A549 (cell line): ENCODE results near the gene SLCO3A1. TPM values are rescaled to one million over a fixed set of nuclear protein-coding genes. Genes with fewer than 3 reads are reported as not detected.

Source experiments
- ATAC-seq, 2 experiments: fragments of 200-7000 bp in 1 of 2; fragments of >200 bp in 1 of 2; cut with Nextera tagmentation in 1 of 2; cut with Tn5 transposase in 1 of 2; 3 replicates each; pipeline versions ENCODE4 v1.8.0 to v1.9.1; 2018 to 2020; ENCODE audit warnings: mild to moderate bottlenecking in 1 of 2, moderate library complexity in 1 of 2
- CTCF ChIA-PET: fragments of 300-600 bp; sonication (Branson Sonifier 250); formaldehyde crosslinking; extraction: SDS; loops from one replicate; lab custom pipeline; 2021; ENCODE audit warnings: antibody characterized with exemption, inconsistent platforms; lab: Yijun Ruan, JAX
- POLR2A ChIA-PET: fragments of 350-600 bp; formaldehyde crosslinking; extraction: SDS; loops from one replicate; lab custom pipeline; 2021; ENCODE audit warnings: antibody characterized with exemption, inconsistent platforms; lab: Yijun Ruan, JAX
- DNase-seq, 2 experiments: peaks; one replicate each; pipeline versions ENCODE4 v3.0.0 to v3.0.0-alpha.2; 2011 to 2016; ENCODE audit warnings: low read depth in 1 of 2, low spot score in 1 of 2
- FAIRE-seq: peaks from 2 replicates; lab custom pipeline; 2011; peaks lifted over from hg19 to GRCh38; lab: Jason Lieb, UNC
- H3K27ac ChIP-seq, 2 experiments: fragments of >200 bp; sonication (Bioruptor Twin); formaldehyde crosslinking; 3 replicates each; pipeline ENCODE4 v1.5.1; 2016 to 2017
- H3K4me1 ChIP-seq: fragments of >200 bp; sonication (Bioruptor Twin); formaldehyde crosslinking; 3 replicates; pipeline ENCODE4 v1.6.1; 2016
- H3K4me2 ChIP-seq: fragments of >200 bp; sonication (Bioruptor Twin); formaldehyde crosslinking; 3 replicates; pipeline ENCODE4 v1.6.1; 2016
- H3K4me3 ChIP-seq: fragments of >200 bp; sonication (Bioruptor Twin); formaldehyde crosslinking; 3 replicates; pipeline ENCODE4 v1.5.1; 2016
- H3K9me3 ChIP-seq: fragments of >200 bp; sonication (Bioruptor Twin); formaldehyde crosslinking; 3 replicates; pipeline ENCODE4 v1.6.1; 2016
- BHLHE40 ChIP-seq: IDR thresholded peaks from 2 replicates; pipeline ENCODE4 v1.6.1; 2012; ENCODE audit warnings: low read depth, low read length, inconsistent platforms
- CHD2 ChIP-seq: fragments of 150-350 bp; IDR thresholded peaks from 2 replicates; pipeline ENCODE4 v1.6.1; 2014; ENCODE audit warnings: low read length; ENCODE audit not compliant: partially characterized antibody
- EHF ChIP-seq: fragments of 250-450 bp; sonication (Bioruptor Pico); IDR thresholded peaks from 2 replicates; pipeline ENCODE4 v1.5.0; 2020; ENCODE audit warnings: mild to moderate bottlenecking
- EHMT2 ChIP-seq: fragments of 200-600 bp; sonication (generic); IDR thresholded peaks from 2 replicates; pipeline ENCODE4 v1.6.1; 2016; ENCODE audit warnings: antibody characterized with exemption, low read depth, mild to moderate bottlenecking, moderate library complexity
- ELK1 ChIP-seq: fragments of 150-350 bp; IDR thresholded peaks from 2 replicates; pipeline ENCODE4 v1.6.1; 2014; ENCODE audit warnings: low read depth, mild to moderate bottlenecking, low read length
- EP300 ChIP-seq, 2 experiments: fragments of >200 bp; sonication (Bioruptor Twin); formaldehyde crosslinking; IDR thresholded peaks; 2 replicates in 1 of 2; 3 replicates in 1 of 2; pipeline ENCODE4 v1.6.1; 2016 to 2017
- ESRRA ChIP-seq: fragments of 150-350 bp; IDR thresholded peaks from 2 replicates; pipeline ENCODE4 v1.6.1; 2014; ENCODE audit warnings: mild to moderate bottlenecking, low read length, borderline replicate concordance
- HDAC2 ChIP-seq: fragments of 200-600 bp; sonication (generic); IDR thresholded peaks from 2 replicates; pipeline ENCODE4 v1.6.1; 2016
- HES2 ChIP-seq: fragments of >200 bp; sonication (Bioruptor Twin); formaldehyde crosslinking; IDR thresholded peaks from 2 replicates; pipeline ENCODE4 v1.6.1; 2016
- HOXA7 ChIP-seq: fragments of 250-450 bp; sonication (Bioruptor Pico); IDR thresholded peaks from 2 replicates; pipeline ENCODE4 v1.5.0; 2020; ENCODE audit warnings: mild to moderate bottlenecking, moderate library complexity
- HOXB13 ChIP-seq: fragments of 250-450 bp; sonication (Bioruptor Pico); IDR thresholded peaks from 2 replicates; pipeline ENCODE4 v1.5.0; 2020; ENCODE audit warnings: low read depth, mild to moderate bottlenecking, moderate library complexity
- MAX ChIP-seq: IDR thresholded peaks from 2 replicates; pipeline ENCODE4 v1.6.1; 2012
- MAZ ChIP-seq: fragments of 150-350 bp; IDR thresholded peaks from 2 replicates; pipeline ENCODE4 v1.6.1; 2014; ENCODE audit warnings: antibody characterized with exemption, low read depth, low read length, borderline replicate concordance
- NR3C1 ChIP-seq: fragments of >200 bp; sonication (Bioruptor Twin); formaldehyde crosslinking; IDR thresholded peaks from 3 replicates; pipeline ENCODE4 v1.6.1; 2017
- PHF8 ChIP-seq: fragments of 200-600 bp; sonication (generic); IDR thresholded peaks from 2 replicates; pipeline ENCODE4 v1.6.1; 2016; ENCODE audit warnings: low read depth, mild to moderate bottlenecking, antibody characterized with exemption, moderate library complexity, borderline replicate concordance
- REST ChIP-seq: fragments of 200-600 bp; sonication (generic); IDR thresholded peaks from 2 replicates; pipeline ENCODE4 v1.6.1; 2016; ENCODE audit warnings: antibody characterized with exemption, mild to moderate bottlenecking, moderate library complexity
- RNF2 ChIP-seq: fragments of 200-600 bp; sonication (generic); IDR thresholded peaks from 2 replicates; pipeline ENCODE4 v1.6.1; 2016; ENCODE audit warnings: low read depth, mild to moderate bottlenecking, antibody characterized with exemption, moderate library complexity, borderline replicate concordance
- TFCP2L1 ChIP-seq: fragments of 250-450 bp; sonication (Bioruptor Pico); IDR thresholded peaks from 2 replicates; pipeline ENCODE4 v1.5.0; 2021; ENCODE audit warnings: mild to moderate bottlenecking
- ZC3H11A ChIP-seq: fragments of 450-650 bp; IDR thresholded peaks from 2 replicates; pipeline ENCODE4 v1.6.1; 2014; ENCODE audit warnings: antibody characterized with exemption, mild to moderate bottlenecking
- ZFP36 ChIP-seq: fragments of 450-650 bp; IDR thresholded peaks from 2 replicates; pipeline ENCODE4 v1.6.1; 2014; ENCODE audit warnings: borderline replicate concordance; ENCODE audit not compliant: partially characterized antibody
- ZSCAN20 ChIP-seq: fragments of 250-450 bp; sonication (Bioruptor Pico); IDR thresholded peaks from 2 replicates; pipeline ENCODE4 v1.8.0; 2022; ENCODE audit warnings: mild to moderate bottlenecking, moderate library complexity
- WGBS: methylation state at CpG from one replicate; pipeline ENCODE4 v1.1.6; 2017; ENCODE audit errors: missing lambda C conversion rate; 5-methylcytosine and 5-hydroxymethylcytosine counted together
- polyA plus RNA-seq, 4 experiments: library from polyadenylated mRNA; depleted of rRNA in 3 of 4; stranded (reverse); fragments of >200 nt; fragmentation: RNase III in 1 of 4; extraction: RNeasy Plus Mini Kit Qiagen cat#74134 plus additional on column Dnase treatment in 1 of 4; gene quantifications; 2 replicates in 3 of 4; 3 replicates in 1 of 4; pipeline ENCODE4 v1.2.3, GENCODE V29; 2011 to 2017
- TF ChIP-seq, protein P1 (sequence below): fragments of 250-450 bp; sonication (Bioruptor Pico); IDR thresholded peaks from 2 replicates; pipeline ENCODE4 v1.5.0; 2021; ENCODE audit warnings: mild to moderate bottlenecking, moderate library complexity, borderline replicate concordance

The SLCO3A1 gene
- polyA plus RNA-seq, 2 of the 4 experiments (the other 2 are of a cell fraction): 16.8 to 17.0 TPM

DNA sequence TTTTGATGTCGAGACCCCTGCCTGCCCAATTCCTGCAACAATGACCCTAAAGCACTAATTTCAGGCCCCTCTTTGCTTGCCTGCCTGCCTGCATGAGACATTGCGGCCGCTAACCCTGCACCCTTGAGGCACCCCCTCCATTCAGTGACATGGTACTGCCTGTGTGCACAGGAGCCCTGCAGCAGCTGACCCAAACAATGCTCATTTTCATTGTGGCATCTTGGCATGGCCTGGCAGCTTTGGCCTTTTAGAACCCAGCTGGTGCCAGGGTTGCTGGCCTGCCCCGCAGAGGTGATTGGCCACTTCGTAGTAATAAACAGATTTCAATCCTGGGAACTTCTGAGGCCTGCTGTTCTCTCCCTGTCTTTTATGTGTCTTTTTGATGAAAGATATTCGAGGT is 33.8 kb downstream of the SLCO3A1 start:
- ChIA-PET CTCF (interaction anchor here (1.0 to 4.2 kb wide), 7 partner anchors 20 to 190 kb away, joined by 3 to 16 read pairs (median 4); partner anchors contain the start of gene SLCO3A1), POLR2A (no interaction called here)
- H3K9me3 ChIP-seq: no peaks in the 10 kb centered on the region
- H3K4me2 ChIP-seq: no peak overlapping the region
- ATAC-seq: no peak
- no peak overlapping the region for H3K4me3 ChIP-seq
- WGBS: 76% methylated on average over 6 of the region's 6 CpGs
- no peak for TF ChIP-seq HOXA7 (CRISPR knock-in tag)
- TF ChIP-seq MAX: no peak
- no peak for TF ChIP-seq ZSCAN20 (CRISPR knock-in tag)
- no peak for TF ChIP-seq ESRRA
- TF ChIP-seq, protein P1, sequence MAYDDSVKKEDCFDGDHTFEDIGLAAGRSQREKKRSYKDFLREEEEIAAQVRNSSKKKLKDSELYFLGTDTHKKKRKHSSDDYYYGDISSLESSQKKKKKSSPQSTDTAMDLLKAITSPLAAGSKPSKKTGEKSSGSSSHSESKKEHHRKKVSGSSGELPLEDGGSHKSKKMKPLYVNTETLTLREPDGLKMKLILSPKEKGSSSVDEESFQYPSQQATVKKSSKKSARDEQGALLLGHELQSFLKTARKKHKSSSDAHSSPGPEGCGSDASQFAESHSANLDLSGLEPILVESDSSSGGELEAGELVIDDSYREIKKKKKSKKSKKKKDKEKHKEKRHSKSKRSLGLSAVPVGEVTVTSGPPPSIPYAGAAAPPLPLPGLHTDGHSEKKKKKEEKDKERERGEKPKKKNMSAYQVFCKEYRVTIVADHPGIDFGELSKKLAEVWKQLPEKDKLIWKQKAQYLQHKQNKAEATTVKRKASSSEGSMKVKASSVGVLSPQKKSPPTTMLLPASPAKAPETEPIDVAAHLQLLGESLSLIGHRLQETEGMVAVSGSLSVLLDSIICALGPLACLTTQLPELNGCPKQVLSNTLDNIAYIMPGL: no peak
- TF ChIP-seq ZFP36: no peak
- TF ChIP-seq EHF (CRISPR knock-in tag): no peak
- H3K27ac ChIP-seq: no peak overlapping the region
- peaks cover 12% of the 10 kb centered on the region for H3K4me1 ChIP-seq
- no peak for DNase-seq
- FAIRE-seq: no peak

- WGBS: 89% methylated on average over 5 of the region's 5 CpGs
Observed at GRCh38 chr15:91887921-91888373, 34.4 kb downstream of the SLCO3A1 start.

More at GRCh38 chr15:91887921-91888373, 34.4 kb downstream of the SLCO3A1 start:
- Histone ChIP-seq H3K9me3 (peaks cover 1% of the 10 kb centered on the region; the same call in 1 of the 3 replicates), H3K4me1 (peaks cover 12% of the 10 kb centered on the region), H3K27ac (no peak overlapping the region), H3K4me2 (no peak overlapping the region), H3K4me3 (no peak overlapping the region)
- ATAC-seq (no peak), DNase-seq (no peak), FAIRE-seq (no peak)
- ChIA-PET CTCF (interaction anchor here (1.0 to 4.2 kb wide), 8 partner anchors 14 to 190 kb away, joined by 3 to 16 read pairs (median 4); no protein-coding TSS in a partner anchor), POLR2A (no interaction called here)
- no peak for TF ChIP-seq MAZ
- TF ChIP-seq, protein P1: no peak
- no peak for TF ChIP-seq ZFP36
- TF ChIP-seq TFCP2L1 (CRISPR knock-in tag): no peak
- TF ChIP-seq EP300 (IDR thresholded peaks at IDR 0.05): no peak
- TF ChIP-seq NR3C1: no peak
- TF ChIP-seq HOXB13: no peak
- no peak for TF ChIP-seq RNF2
- TF ChIP-seq CHD2: no peak
- TF ChIP-seq ELK1: no peak
- no peak for TF ChIP-seq HDAC2
- no peak for TF ChIP-seq BHLHE40
- TF ChIP-seq PHF8: no peak
- no peak for TF ChIP-seq EHMT2
- TF ChIP-seq HES2: no peak
- no peak for TF ChIP-seq ZC3H11A
- TF ChIP-seq MAX: no peak
- TF ChIP-seq REST: no peak
